ENCODE measurements around the gene RAP1GDS1.
"Not testable (repeated sequence)": the region's sequence is repeated elsewhere in the genome, so short reads cannot be mapped to it uniquely, and the experiment has no call there.

The RAP1GDS1 gene

DNA sequence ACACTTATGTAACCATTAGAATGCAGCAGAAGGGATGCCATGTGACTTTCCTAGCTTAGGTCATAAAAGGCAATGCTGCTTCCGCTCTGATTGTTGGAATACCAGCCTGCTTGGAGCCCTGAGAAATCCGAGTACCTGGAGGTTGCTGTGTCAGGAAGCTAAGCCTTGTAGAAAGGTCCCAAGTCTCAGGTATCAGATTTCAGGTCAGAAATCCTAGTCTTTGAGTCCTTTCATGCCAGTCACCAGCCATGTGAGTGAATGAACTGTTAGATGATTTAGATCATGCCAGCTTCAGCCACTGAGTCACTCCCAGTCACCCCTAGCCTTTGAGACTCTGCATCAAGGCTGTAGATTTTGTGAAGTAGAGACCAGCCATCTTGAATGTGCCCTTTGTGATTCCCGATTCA is 23.5 kb downstream of the RAP1GDS1 start:
- TF ChIP-seq, protein P1, sequence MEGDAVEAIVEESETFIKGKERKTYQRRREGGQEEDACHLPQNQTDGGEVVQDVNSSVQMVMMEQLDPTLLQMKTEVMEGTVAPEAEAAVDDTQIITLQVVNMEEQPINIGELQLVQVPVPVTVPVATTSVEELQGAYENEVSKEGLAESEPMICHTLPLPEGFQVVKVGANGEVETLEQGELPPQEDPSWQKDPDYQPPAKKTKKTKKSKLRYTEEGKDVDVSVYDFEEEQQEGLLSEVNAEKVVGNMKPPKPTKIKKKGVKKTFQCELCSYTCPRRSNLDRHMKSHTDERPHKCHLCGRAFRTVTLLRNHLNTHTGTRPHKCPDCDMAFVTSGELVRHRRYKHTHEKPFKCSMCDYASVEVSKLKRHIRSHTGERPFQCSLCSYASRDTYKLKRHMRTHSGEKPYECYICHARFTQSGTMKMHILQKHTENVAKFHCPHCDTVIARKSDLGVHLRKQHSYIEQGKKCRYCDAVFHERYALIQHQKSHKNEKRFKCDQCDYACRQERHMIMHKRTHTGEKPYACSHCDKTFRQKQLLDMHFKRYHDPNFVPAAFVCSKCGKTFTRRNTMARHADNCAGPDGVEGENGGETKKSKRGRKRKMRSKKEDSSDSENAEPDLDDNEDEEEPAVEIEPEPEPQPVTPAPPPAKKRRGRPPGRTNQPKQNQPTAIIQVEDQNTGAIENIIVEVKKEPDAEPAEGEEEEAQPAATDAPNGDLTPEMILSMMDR (conservative IDR thresholded peaks at IDR 0.05; ENCODE audit: low read depth): no peak
- ChIA-PET POLR2A (ENCODE audit: low non-redundant PET) (no interaction called here), CTCF (interaction anchor here (1.1 kb wide), 1 partner anchor 24 kb away, joined by 3 read pairs; the partner anchor contains the start of gene RAP1GDS1)
- DNase-seq (ENCODE audit: low spot score): peak; percentile 31
- H3K27ac ChIP-seq: no peak overlapping the region

DNA sequence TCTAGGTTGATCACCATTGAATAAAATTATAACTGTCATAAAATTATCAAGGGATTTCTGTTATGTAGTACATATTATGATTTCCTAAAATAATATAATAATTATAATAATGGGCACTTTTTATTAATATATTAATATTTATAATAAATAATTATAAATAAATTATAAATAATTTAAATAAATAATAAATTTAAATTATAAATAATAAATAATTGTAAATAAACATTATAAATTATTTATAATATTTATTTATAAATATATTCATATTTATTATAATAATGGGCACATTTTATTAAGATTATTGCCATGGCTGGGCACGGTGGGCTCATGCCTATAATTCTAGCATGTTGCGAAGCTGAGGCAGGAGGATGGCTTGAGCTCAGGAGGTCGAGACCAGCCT is 24.5 kb downstream of the RAP1GDS1 start:
- TF ChIP-seq, protein P1 (conservative IDR thresholded peaks at IDR 0.05; ENCODE audit: low read depth): no peak
- no peak for DNase-seq (ENCODE audit: low spot score)
- ChIA-PET POLR2A (ENCODE audit: low non-redundant PET) (no interaction called here), CTCF (no interaction called here)
- no peak overlapping the region for H3K27ac ChIP-seq

DNA sequence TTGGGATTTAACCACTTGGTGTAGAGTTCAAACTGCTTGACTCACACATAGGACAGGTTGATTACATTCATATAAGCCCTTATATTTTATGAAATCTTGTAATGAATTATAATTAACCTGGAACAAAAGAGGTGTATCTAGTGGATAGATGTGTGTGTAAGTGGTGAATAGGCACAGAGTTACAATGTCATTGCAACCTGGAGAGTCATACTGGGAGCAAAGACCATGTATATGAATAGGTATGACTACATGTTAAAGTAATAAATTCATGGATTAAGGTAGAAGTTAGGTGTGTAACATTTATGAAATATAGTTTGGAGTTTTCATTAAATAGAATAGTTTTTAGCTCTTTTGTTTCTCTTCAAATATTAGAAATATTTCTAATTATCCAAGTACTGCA is 26.1 kb downstream of the RAP1GDS1 start:
- DNase-seq (ENCODE audit: low spot score): no peak
- TF ChIP-seq, protein P1 (conservative IDR thresholded peaks at IDR 0.05; ENCODE audit: low read depth): no peak
- H3K27ac ChIP-seq: no peak overlapping the region
- ChIA-PET POLR2A (ENCODE audit: low non-redundant PET) (no interaction called here), CTCF (interaction anchor here (0.7 kb wide), 1 partner anchor 136 kb away, joined by 3 read pairs; no protein-coding TSS in a partner anchor)

DNA sequence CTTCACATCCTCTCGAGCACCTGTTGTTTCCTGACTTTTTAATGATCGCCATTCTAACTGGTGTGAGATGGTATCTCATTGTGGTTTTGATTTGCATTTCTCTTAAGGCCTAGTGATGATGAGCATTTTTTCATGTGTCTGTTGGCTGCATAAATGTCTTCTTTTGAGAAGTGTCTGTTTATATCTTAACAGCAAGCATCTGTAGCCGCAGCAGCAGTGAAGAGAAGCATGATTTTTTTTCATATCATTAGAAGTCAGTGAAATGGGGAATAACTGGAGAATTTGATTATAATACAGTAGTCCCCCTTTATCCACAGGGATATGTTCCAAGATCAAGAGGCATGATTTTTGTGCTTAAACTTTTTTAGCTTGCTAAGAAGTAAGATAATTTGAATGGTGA is 27.5 kb downstream of the RAP1GDS1 start:
- POLR2A ChIA-PET (ENCODE audit: low non-redundant PET); H3K27ac ChIP-seq; CTCF ChIA-PET; DNase-seq (ENCODE audit: low spot score): not testable (repeated sequence)

DNA sequence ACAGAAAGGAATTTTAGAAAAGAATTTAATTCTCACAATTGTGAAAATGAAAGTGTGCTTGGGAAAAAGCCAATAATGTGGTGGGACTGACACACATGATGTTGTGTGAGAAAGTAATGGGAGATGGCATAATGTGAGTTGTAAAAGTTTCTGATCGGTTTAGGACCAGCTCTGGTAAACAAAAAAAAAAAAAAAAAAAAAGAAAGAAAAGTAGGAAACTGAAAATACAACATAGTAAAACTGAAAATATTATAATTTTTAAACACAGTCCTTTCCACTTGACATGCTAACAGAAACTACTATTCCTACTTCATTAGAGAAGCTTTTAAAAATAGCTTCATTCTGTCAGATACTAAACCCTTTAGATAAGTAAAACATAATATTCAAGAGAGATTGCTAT is 28.2 kb downstream of the RAP1GDS1 start:
- POLR2A ChIA-PET (ENCODE audit: low non-redundant PET): no interaction called here
- no peak for DNase-seq (ENCODE audit: low spot score)
- CTCF ChIA-PET: no interaction called here
- H3K27ac ChIP-seq: no peak overlapping the region
- TF ChIP-seq, protein P1 (conservative IDR thresholded peaks at IDR 0.05; ENCODE audit: low read depth): no peak

DNA sequence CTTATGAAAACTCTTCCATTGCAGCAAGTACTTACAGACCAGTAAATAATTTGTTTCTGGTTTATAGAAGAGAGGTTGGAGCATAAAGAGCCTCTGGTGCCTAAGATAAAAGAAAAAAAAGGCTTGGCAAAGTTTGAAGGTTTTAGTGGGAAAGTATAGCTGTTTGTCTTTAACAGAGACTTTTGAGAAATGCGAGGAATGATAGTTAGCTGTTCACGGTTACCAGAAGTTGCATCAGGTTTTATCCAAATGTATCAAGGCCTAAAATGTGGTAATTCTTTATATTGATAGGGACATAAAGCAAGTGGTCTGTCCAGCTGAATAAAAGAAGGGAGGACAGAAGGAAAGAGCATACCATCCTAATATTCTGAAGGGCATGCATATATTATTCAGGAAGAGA is 29.3 kb downstream of the RAP1GDS1 start:
- ChIA-PET POLR2A (ENCODE audit: low non-redundant PET) (no interaction called here), CTCF (interaction anchor here (0.6 kb wide), 1 partner anchor 198 kb away, joined by 4 read pairs; no protein-coding TSS in a partner anchor)
- no peak for DNase-seq (ENCODE audit: low spot score)
- H3K27ac ChIP-seq: no peak overlapping the region
- TF ChIP-seq, protein P1 (conservative IDR thresholded peaks at IDR 0.05; ENCODE audit: low read depth): no peak

DNA sequence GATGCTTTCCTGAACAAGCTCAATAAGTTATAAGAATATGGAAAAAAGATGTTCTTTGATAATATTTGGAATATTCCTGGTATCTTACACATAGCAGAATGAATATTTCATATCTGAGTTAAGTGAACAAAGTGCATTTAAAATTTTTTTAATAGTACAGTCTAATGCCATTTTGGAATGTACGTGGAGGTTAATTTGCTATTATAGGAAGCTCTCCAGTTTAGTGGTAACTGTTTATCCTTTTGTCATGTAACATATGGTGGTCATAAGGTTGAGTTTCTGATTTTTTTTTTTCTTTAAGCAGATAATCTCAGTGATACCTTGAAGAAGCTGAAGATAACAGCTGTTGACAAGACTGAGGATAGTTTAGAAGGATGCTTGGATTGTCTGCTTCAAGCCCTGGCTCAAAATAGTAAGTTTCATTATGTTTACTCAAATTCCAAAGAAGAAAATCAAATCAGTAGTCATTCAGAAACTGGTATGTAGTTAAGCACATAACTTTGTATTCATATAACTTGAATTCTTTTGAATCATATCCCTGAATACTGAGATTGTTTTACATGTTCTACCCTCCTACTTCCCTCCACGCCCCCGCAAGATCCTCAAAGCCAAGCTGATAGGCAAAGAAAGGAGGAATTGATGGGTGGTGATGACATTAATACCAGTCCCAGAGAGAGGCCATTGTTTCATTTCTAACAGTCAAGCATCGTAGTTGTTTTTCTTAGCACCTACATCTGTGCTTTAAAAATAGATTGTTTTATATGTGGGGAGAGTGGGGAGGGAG is 32.1 kb downstream of the RAP1GDS1 start:
- TF ChIP-seq, protein P1 (conservative IDR thresholded peaks at IDR 0.05; ENCODE audit: low read depth): no peak
- ChIA-PET POLR2A (ENCODE audit: low non-redundant PET) (no interaction called here), CTCF (interaction anchor here (0.7 kb wide), 1 partner anchor 726 kb away, joined by 3 read pairs; no protein-coding TSS in a partner anchor)
- H3K27ac ChIP-seq: no peak overlapping the region
- DNase-seq (ENCODE audit: low spot score): no peak

Measured in RWPE1 (cell line).